GM21786 (cell line): ENCODE data around the gene AP1S3.
A peak's percentile ranks its signal among the peaks of the same experiment; 100 is the strongest.
"Not testable (repeated sequence)": the region's sequence is repeated elsewhere in the genome, so short reads cannot be mapped to it uniquely, and the experiment has no call there.

Experiments used
- ATAC-seq: cut with Tn5 transposase; IDR thresholded peaks from one replicate; pipeline ENCODE4 v1.9.1; 2021; ENCODE audit not compliant: unreplicated experiment

The AP1S3 gene

DNA sequence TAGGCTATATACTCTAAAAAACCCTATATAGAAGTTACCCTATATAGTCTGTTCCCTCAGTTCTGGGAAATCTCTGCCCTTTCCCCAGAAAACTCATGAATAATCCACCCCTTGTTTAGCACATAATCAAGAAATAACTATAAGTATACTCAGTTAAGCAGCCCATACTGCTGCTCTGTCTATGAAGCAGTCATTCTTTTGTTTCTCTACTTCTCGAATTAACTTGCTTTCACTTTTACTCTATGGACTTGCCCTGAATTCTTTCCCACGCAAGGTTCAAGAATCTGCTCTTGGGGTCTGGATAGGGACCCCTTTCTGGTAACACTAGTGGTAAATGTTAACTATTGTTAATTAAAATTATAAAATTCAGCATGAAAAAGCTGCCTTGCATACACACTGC is 17.4 kb upstream of the AP1S3 start:
- ATAC-seq, result peak; percentile 61

DNA sequence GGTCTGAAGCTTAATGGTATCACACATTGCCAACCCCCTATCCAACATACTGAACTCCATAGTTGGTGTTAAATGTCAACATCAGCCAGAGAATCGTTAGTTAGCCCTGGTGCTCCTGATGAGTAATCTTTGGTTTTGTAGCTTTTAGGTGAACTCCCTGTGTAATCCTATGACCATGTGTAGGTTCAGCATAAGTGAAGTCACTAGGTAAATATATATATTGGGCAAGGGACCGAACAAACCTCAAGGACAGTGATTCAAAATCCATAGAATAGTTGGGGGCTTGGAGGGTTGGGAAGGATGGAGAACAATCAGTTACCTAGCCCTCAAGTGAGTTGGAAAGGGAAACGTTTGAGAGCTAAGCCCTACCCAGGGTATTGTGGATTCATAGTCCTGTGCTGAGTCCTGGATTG is 16.0 kb upstream of the AP1S3 start:
- ATAC-seq, result peak; percentile 37

DNA sequence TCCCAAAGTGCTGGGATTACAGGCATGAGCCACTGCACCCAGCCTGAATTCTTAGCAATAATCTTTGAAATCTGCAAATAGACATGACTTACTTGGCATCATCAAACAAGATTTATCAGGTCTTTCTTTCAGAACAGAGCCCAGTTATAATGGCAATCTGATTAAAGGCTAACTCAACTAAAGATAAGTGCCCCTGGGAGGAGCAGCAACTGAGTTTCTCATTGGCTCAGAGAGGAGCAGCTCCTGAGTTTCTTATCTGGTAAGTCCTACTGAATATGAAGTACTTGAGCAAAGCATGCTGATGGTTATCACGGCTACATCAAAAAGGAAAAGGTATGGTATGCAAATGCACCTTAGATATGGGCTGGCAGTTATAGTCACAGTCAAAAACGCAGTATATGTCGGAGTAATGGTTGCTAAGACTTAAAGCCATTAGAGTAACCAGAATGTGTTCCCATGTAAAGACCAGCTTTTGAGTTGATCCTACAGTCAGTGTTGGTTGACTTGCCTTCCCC is 15.0 kb upstream of the AP1S3 start:
- ATAC-seq, result no peak

DNA sequence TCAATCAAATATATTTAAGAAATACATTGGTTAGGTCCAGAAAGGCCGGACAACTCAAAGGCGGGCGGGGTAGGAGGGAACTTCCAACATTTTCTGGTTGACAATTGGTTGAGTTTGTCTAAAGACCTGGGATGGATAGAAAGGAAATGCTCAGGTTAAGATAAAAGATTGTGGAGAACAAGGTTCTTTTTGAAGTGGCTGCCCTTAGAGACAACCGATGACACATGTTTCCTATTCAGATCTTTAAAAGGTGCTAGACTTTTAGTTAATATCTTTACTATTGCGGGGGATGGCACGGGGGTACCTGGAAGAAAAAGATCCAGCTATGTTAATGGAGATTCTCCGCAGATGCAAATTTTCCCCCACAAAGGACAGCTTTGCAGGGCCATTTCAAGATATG is 10.0 kb upstream of the AP1S3 start:
- ATAC-seq, result no peak

DNA sequence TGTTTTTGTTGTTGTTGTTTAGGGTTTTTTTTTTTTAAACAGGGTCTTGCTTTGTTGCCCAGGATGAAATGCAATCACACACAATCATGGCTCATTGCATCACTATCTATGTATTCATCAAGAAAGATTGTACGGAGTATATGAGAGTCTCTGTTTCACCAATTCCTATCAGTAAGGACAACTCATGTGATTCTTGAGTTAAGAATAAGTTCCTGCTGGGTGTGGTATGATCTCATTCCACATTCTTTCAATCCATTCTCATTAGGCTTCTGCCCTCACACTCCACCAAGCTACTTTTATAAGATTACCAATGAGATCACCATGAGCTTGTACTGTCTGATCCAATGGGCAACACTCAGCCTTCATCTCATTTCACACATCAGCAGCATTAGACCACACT is 9.1 kb upstream of the AP1S3 start:
- ATAC-seq, result no peak

DNA sequence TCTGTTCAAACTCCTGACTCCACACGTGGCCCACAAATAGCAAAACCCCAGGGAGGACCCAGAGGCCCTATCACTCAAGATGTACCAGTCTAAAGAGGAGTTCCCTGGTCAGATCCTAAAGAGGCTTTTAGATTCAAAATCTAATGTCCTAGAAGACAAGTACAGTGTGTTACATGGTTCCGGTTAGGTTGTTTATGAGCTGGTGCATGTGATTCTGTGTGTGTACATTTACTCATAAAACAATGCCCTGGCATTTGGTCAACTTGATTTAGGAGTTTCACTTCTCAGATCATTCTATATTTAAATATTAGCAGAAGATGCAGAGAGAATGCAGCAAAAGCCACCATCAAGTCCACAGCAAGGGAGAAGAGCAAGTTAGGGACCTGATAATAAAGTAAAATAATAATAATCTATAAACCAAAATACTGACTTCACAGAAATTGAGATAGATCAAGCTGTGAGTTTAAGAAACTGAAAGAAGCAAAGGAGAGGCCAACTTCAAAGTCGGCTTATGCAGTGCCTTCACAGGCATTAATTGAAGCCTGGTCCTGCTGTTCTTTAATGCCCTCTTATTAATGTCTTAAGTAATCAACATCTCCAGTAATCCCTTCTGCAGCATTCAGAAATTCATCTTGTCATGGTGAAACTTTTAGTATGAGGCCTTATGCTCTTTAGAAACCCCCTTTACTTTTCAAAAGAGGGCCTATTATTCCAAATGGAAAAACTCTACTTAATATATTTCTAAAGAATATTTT is 4.2 kb upstream of the AP1S3 start:
- peak; percentile 35 for ATAC-seq

DNA sequence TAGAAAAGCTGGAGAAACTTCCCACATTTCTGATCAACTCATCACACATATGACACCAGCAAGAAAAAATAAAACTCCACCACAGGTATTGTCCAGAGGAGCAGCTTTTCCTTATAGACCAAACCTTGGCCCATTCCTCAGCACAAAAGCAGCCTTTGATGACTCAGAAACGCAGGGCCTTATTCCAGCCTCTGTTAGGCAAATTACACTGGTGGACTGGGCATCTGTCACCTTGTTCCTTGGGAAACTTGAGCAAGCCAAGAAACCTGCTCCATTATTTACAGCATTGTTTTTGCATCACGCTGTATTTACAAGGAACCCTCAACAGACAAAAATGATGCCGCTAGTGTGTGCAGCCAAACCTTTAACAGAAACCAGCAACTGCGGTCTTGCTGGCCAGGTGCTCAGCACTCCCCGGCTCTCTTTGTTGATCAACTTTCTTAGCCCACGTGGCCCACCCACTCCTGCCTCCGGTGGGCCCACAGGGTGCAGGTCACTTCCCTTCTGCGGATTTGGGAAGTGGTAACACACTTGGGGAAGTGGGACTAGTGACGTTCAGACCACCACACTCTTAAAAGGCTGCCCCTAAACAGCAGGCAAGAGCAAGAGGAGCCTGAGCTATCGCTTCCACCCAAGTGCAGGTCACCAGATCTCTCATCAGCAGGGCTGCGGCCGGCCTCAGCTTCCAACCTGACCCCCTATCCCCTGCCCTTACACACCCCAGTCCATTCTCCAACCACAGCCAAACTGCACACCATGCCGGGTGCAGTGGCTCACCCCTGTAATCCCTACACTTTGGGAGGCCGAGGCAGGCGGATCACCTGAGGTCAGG is 1.5 kb downstream of the AP1S3 start:
- peak; percentile 60 for ATAC-seq

DNA sequence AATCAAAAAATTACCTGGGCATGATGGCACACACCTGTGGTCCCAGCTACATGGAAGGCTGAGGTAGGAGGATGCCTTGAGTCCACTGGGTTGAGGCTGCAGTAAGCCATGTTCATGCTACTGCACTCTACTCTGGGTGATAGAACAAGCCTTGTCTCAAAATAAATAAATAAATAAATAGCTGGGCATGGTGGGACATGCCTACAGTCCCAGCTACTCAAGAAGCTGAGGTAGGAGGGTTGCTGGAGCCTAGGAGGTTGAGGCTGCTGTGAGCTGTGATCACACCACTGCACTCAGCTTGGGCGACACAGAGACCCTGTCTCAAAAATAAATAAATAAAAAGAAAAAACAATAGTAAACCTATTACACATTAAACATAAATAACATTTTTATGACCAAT is 3.0 kb downstream of the AP1S3 start:
- ATAC-seq, result no peak

DNA sequence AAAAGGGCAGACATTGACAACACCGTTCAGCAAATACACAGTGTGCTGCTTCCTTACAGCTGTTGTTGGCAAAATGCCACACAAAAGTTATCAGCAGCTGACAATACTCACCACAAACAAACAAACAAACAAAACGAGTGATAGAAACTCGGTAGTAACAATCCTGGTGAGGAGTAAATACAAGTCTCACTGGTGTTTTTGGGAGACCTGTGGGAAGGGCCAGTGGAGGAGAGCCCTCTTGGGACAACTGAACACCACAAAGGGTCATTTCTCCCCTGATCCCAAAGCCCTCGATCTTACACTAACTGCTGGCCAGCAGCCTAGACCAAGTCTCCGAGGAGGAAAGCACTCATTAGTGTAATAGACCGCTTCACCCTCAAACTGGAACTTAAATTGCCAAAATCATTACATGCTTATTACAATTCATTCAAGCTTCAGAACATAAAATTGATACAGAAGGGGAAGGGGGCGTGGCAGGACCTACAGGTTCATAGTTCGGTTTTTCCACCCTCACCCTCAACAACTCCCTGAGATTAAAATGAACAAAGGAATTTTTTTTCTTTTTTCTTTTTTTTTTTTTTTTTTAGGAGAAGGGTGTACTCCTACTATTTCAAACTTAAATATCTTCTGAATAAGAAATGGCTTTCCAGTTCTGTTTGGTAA is 5.0 kb downstream of the AP1S3 start:
- no peak for ATAC-seq

DNA sequence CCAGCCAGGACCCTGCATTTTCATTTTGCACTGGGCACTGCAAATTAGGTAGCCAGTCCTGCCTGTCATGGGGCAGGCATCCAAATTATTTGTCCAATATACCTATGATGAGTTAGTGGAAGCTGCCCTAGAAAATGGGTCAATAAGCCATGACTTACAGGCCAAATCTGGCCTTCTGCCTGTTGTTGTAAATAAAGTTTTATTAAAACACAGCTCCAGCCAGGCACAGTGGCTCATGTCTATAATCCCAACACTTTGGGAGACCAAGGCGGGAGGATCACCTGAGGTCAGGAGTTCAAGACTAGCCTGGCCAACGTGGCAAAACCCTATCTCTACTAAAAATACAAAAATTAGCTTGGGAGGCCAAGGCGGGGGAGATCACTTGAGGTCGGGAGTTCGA is 8.3 kb downstream of the AP1S3 start:
- no peak for ATAC-seq

DNA sequence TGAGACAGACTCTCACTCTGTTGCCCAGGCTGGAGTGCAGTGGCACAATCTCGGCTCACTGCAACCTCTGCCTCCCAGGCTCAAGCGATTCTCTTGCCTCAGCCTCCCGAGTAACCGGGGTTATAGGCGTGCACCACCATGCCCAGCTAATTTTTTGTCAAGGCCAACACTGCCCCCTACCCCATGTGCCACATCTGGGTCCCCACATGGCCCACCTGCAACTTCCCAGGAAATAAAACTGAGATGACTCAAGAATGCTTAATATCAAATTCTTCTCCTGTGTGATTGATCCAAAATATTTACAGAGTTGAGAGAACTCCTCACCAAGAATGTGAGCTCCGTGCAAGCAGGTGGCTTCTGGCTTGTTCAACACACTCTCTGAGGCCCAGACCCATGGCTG is 9.1 kb downstream of the AP1S3 start:
- ATAC-seq, result no peak

DNA sequence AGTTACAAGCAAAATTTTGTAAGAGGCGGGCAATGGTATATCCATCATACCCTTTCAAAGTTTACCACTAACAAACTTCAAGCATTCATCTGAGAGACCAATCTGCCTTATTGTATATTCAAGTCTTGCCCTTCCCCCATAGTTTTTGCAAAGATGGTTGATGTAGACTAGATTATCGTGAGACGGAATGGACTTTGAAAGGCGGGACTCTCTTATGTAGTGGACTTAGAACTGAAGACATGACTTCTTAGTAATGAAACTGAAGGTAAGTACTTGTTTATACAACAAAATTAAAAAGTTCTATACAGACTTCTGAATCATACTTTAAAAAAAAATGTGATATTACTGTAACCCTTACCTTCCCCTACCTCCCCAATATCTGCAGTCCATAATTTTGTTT is 10.4 kb downstream of the AP1S3 start:
- ATAC-seq, result no peak

DNA sequence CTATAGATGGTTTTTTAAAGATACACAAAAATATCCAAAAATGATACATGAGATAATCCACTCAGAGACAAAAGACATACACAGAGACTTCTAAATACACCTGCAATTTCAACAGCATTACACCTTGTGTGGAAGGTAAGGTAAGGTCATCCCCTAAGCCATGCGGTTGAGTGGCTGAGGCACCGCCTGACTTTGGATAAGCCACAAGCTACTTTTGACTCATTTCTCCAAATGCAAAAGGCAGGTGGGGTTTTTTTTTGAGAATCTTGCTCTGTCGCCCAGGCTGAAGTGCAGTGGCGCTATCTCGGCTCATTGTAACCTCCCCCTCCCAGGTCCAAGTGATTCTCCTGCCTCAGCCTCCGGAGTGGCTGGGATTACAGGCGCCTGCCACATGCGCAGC is 13.1 kb downstream of the AP1S3 start:
- no peak for ATAC-seq

DNA sequence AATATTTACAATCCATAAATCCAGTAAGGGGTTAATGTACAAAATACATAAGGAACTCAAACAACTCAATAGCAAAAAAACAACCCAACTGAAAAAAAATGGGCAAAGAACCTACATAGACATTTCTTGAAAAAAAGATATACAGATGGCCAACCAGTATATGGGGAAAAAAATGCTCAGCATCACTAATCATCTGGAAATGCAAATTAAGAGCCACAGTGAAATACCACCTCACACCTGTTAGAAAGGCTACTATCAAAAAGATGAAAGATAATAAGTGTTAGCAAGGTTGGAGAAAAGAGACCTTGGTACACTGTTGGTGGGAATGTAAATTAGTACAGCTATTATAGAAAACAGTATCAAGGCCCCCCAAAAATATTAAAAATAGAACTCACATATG is 14.6 kb downstream of the AP1S3 start:
- ATAC-seq, result peak; percentile 52

DNA sequence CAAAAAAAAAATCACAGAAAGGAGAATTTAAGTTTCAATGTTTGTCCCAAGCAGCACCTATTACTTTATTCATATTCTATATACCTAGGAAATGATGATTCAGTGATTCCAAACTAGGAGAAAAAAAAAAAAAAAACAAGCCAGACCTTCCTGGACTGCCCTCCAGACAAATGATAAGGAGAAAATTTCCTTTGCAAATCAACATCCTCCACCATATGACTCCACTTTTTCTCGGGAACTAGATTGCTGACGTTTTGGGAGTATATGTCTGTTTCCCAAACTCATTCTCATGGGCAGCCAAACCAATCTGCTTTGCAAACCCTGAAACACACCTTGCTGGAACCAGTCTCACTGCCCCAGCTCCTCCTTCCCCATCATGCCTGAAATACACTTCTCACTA is 16.8 kb downstream of the AP1S3 start:
- no peak for ATAC-seq

DNA sequence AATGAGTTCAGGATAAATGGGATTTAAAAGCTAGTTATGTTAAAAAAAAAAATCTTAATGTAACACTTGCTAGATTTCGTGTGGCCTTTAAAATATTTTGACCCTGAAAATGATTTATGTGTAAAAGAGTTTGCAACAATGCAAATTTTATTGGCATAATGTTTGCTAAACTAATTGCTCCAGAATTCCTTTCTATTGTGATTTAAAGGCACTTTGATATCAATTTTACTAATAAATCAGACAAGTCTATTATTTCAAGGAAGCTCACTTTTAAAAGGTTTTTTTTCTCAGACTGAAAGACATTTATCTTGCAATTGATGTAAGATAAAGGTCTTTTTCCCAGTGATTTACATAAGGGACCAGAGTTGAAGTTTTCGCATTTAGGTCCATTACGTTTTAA is 17.5 kb downstream of the AP1S3 start:
- ATAC-seq, result no peak

DNA sequence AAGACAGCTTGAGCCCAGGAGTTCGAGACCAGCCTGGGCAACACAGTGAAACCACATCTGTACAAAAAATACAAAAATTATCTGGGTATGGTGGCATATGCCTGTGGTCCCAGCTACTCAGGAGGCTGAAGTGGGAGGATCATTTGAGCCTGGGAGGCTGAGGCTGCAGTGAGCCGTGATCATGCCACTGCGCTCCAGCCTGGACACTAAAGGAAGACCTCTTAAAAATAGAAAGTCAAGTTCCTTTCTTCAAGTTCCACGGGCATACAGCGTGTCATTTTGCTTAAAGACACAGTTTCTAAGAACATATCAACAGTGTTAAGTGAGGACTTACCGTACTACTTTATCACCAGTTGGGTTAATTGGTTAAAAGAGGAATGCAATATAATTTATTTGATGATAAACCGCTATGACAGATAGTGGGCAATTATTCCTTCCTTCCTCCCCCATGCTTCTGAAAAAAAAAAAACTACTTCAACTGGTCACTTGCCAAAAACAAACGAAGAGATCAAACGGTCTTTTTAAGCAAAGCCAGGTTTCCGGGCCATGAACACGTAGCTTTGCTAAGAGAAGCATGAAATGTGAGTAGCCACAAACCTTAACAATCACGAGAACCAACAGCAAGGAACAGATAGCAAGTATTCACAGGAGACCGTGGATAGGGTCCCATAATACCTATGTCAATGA is 21.4 kb downstream of the AP1S3 start:
- ATAC-seq, result no peak

DNA sequence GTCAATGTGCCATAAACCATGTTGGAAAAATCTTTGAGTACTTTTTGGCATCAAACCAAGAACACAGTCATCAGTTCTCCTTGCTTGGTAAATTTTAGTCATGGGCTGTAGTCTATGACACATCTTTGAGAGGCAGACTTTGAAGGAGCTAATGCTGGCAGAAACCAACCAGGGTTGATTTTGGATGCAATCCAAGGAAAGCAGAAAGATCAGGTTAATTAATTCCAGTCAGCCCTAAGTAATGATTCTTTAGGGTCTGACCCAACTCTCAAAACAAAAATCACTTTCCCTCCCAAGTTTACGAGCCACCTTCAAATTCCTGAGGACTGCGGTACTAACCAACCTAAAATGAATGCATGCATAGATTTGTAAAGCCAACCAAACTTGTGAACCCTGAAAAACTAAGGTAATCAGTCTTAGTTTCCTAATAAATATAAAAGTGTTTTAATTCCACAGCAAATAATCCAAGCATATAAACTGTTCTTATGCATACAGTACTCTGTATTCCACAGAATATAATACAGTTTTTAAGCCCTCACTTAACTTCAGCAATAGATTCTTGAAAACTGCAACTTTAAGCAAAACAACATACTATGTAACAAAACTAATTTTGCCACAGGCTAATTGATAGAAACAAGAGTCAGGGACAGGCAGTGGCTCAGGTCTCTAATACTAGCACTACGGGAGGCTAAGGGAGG is 22.0 kb downstream of the AP1S3 start:
- ATAC-seq, result no peak

DNA sequence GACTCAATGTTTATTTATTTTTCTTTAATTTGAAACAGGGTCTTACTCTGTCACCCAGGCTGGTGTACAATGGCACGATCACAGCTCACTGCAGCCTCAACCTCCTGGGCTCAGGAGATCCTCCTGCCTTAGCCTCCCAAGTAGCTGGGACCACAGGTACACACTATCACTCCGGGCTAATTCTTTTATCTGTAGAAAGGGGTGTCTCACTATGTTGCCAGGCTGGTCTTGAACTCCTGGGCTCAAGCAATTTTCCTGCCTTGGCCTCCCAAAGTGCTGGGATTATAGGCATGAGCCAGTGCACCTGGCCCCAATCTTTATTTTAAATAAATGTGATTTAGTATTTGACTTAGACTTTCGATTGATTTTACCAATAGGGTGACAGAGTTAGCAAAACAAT is 22.6 kb downstream of the AP1S3 start:
- ATAC-seq, result not testable (repeated sequence)

DNA sequence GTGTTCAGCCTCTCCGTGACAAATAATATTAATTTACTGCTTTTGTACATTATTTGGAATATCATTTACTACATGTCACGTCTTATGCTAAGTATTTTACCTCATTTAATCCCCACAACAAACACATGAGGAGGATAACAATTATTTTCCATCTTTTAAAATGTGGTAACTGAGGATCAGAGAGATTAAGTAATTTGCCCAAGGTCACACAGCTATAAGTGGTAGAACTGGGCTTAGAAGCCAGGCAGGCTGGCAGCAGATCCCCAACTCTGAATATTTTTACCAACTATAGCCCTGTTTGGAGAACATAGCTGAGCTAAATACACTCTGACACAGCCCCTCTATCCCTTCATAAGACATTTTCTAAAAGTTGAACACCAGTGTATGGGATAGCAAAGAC is 24.1 kb downstream of the AP1S3 start:
- no peak for ATAC-seq

DNA sequence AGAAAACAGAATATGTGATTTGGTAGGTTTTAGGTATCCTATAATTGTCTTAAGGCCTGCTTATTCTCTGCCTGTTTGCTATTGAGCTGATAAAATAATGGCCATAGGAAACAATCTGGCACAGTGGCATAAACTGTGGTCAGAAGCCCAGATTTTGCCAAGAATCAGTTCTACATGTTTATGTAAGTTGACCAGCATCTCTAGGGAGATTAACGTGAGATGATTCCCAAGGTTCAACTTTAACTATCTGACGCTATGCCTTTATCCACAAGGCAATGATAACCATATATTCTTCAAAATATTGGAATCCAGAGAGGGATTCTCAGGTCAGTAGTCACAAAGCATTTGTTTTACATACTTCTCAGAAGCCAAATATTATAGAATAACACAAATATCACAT is 25.6 kb downstream of the AP1S3 start:
- no peak for ATAC-seq
